DND-41 (cell line): ENCODE measurements around the gene HIP1.
"Not testable (repeated sequence)": the region's sequence is repeated elsewhere in the genome, so short reads cannot be mapped to it uniquely, and the experiment has no call there.

Experiments
- ATAC-seq: fragments of 200-7000 bp; cut with Tn5 transposase; 3 replicates; pipeline ENCODE4 v1.9.1; 2021; ENCODE audit warnings: low read depth; ENCODE audit not compliant: insufficient read depth
- DNase-seq: peaks from one replicate; pipeline ENCODE4 v3.0.0-alpha.2; 2020
- H2AFZ ChIP-seq: 2 replicates; pipeline ENCODE4 v1.6.0; 2012; ENCODE audit warnings: low read depth, low read length
- H3K27ac ChIP-seq: 2 replicates; pipeline ENCODE4 v1.5.1; 2012; ENCODE audit warnings: low read length, inconsistent platforms
- H3K27me3 ChIP-seq: fragments of 200-600 bp; sonication (generic); 2 replicates; pipeline ENCODE4 v1.6.0; 2012; ENCODE audit warnings: low read length, mild to moderate bottlenecking, inconsistent platforms; ENCODE audit not compliant: insufficient read depth, poor library complexity
- H3K36me3 ChIP-seq: 2 replicates; pipeline ENCODE4 v1.5.1; 2012; ENCODE audit warnings: low read length, inconsistent platforms; ENCODE audit not compliant: insufficient read depth
- H3K4me1 ChIP-seq: 2 replicates; pipeline ENCODE4 v1.5.1; 2012; ENCODE audit warnings: mild to moderate bottlenecking, low read length; ENCODE audit not compliant: insufficient read depth
- H3K4me2 ChIP-seq: 2 replicates; pipeline ENCODE4 v1.6.0; 2012; ENCODE audit warnings: mild to moderate bottlenecking, moderate library complexity, low read length, inconsistent platforms; ENCODE audit not compliant: insufficient read depth
- H3K4me3 ChIP-seq, 2 experiments: fragments of 200-600 bp in 1 of 2; shearing (Covaris generic) in 1 of 2; 2 replicates each; pipeline ENCODE4 v1.5.1; 2012 to 2016; ENCODE audit warnings: inconsistent platforms in 2 of 2, low read length in 2 of 2, mild to moderate bottlenecking in 2 of 2, low read depth in 1 of 2, moderate library complexity in 1 of 2
- H3K79me2 ChIP-seq: 2 replicates; pipeline ENCODE4 v1.6.0; 2012; ENCODE audit warnings: low read length, inconsistent platforms; ENCODE audit not compliant: insufficient read depth
- H3K9ac ChIP-seq: 2 replicates; pipeline ENCODE4 v1.6.0; 2012; ENCODE audit warnings: low read depth, mild to moderate bottlenecking, inconsistent platforms, low read length, moderate library complexity
- H3K9me3 ChIP-seq: 2 replicates; pipeline ENCODE4 v1.5.1; 2012; ENCODE audit warnings: low read length, moderate library complexity, mild to moderate bottlenecking, inconsistent platforms; ENCODE audit not compliant: insufficient read depth, severe bottlenecking
- H4K20me1 ChIP-seq: 2 replicates; pipeline ENCODE4 v1.6.0; 2012; ENCODE audit warnings: low read length; ENCODE audit not compliant: insufficient read depth
- CTCF ChIP-seq: IDR thresholded peaks from 2 replicates; pipeline ENCODE4 v1.5.1; 2012; ENCODE audit warnings: borderline replicate concordance, low read length, moderate library complexity, mild to moderate bottlenecking; ENCODE audit not compliant: poor library complexity, severe bottlenecking; ENCODE audit errors: extremely low read depth
- EZH2 ChIP-seq: IDR thresholded peaks from 3 replicates; pipeline ENCODE4 v1.6.1; 2012; ENCODE audit warnings: borderline replicate concordance, low read depth, mild to moderate bottlenecking, moderate library complexity, low read length, inconsistent platforms; ENCODE audit not compliant: severe bottlenecking

Gene HIP1

GRCh38 chr7:75531359-75531821, 207.4 kb downstream of the HIP1 start:
- Histone ChIP-seq H3K4me2 (no peak overlapping the region), H3K27ac (no peak overlapping the region), H2AFZ (no peak overlapping the region), H3K9ac (no peak overlapping the region), H3K36me3 (no peaks in the 10 kb centered on the region), H3K9me3 (no peaks in the 10 kb centered on the region), H3K27me3 (no peaks in the 10 kb centered on the region), H4K20me1 (peaks cover 10% of the 10 kb centered on the region; the same call in 1 of the 2 replicates), H3K4me3 (no peak overlapping the region), H3K4me1 (peaks cover 15% of the 10 kb centered on the region), H3K79me2 (peaks cover 19% of the 10 kb centered on the region)
- no peak for DNase-seq
- no peak for TF ChIP-seq CTCF
- no peak for TF ChIP-seq EZH2
- no peak for ATAC-seq

GRCh38 chr7:75527224-75527722, 211.5 kb downstream of the HIP1 start:
- Histone ChIP-seq H3K4me1 (peaks cover 23% of the 10 kb centered on the region), H4K20me1 (peaks cover 14% of the 10 kb centered on the region; the same call in 1 of the 2 replicates), H3K79me2 (peaks cover 44% of the 10 kb centered on the region), H3K9ac (peak overlapping the region; percentile 93), H3K36me3 (peaks cover 36% of the 10 kb centered on the region), H3K4me2 (peak overlapping the region; percentile 82), H3K4me3 (peak overlapping the region; percentile 78 to 99; a peak in 3 of 4 replicates), H3K27ac (peak overlapping the region; percentile 89)
- not testable (repeated sequence) for H3K27me3 ChIP-seq, H3K9me3 ChIP-seq, H2AFZ ChIP-seq, ATAC-seq
- peak; percentile 18 for DNase-seq

- H2AFZ ChIP-seq, DNase-seq, H3K27ac ChIP-seq, H3K4me2 ChIP-seq, H3K4me3 ChIP-seq, H3K9ac ChIP-seq, ATAC-seq, H4K20me1 ChIP-seq, H3K27me3 ChIP-seq, H3K9me3 ChIP-seq: not testable (repeated sequence)
- H3K79me2 ChIP-seq, result peaks cover 53% of the 10 kb centered on the region
- peaks cover 12% of the 10 kb centered on the region for H3K4me1 ChIP-seq
- H3K36me3 ChIP-seq, result peaks cover 49% of the 10 kb centered on the region
Measured at GRCh38 chr7:75521727-75522126, 217.0 kb downstream of the HIP1 start.

- H3K9ac ChIP-seq, result not testable (repeated sequence)
- peaks cover 33% of the 10 kb centered on the region for H3K79me2 ChIP-seq
- peaks cover 32% of the 10 kb centered on the region for H3K36me3 ChIP-seq
Measured at GRCh38 chr7:75518842-75519241, 219.9 kb downstream of the HIP1 start.

GRCh38 chr7:75509033-75509432, 229.7 kb downstream of the HIP1 start:
- H3K9me3 ChIP-seq, H4K20me1 ChIP-seq, H2AFZ ChIP-seq, H3K27me3 ChIP-seq, H3K4me1 ChIP-seq, H3K4me3 ChIP-seq, H3K27ac ChIP-seq, H3K36me3 ChIP-seq, H3K79me2 ChIP-seq, H3K9ac ChIP-seq, H3K4me2 ChIP-seq, DNase-seq, ATAC-seq: not testable (repeated sequence)

More at GRCh38 chr7:75518842-75519241, 219.9 kb downstream of the HIP1 start:
- not testable (repeated sequence) for H3K9me3 ChIP-seq, H3K4me3 ChIP-seq, H3K4me2 ChIP-seq, ATAC-seq, H3K4me1 ChIP-seq, H2AFZ ChIP-seq, DNase-seq, H3K27me3 ChIP-seq, H3K27ac ChIP-seq, H4K20me1 ChIP-seq

GRCh38 chr7:75492020-75492419, 246.7 kb downstream of the HIP1 start, which contains the start of gene SPDYE5:
TSS of gene SPDYE5 (plus strand) at chr7:75492320. CDS start at chr7:75494048, 1,728 bp downstream.
- not testable (repeated sequence) for H3K79me2 ChIP-seq, H3K4me3 ChIP-seq, H2AFZ ChIP-seq, H3K36me3 ChIP-seq, H3K9me3 ChIP-seq, H3K4me1 ChIP-seq, DNase-seq, H3K4me2 ChIP-seq, H4K20me1 ChIP-seq, H3K27me3 ChIP-seq, H3K27ac ChIP-seq, ATAC-seq, H3K9ac ChIP-seq

GRCh38 chr7:75485979-75486643, 252.6 kb downstream of the HIP1 start, which contains the start of gene POM121C:
TSS of gene POM121C (minus strand) at chr7:75486299. CDS start at chr7:75441496, 44,803 bp downstream.
- H3K27me3 ChIP-seq, result not testable (repeated sequence)

More at GRCh38 chr7:75485979-75486643, 252.6 kb downstream of the HIP1 start, which contains the start of gene POM121C:
- H3K4me3 ChIP-seq, result peak within 1 kb of the TSS; percentile 52 to 66
- H3K36me3 ChIP-seq, result peaks cover 15% of the 10 kb centered on the region
- peaks cover 12% of the 10 kb centered on the region for H3K4me1 ChIP-seq
- not testable (repeated sequence) for H4K20me1 ChIP-seq, H3K9me3 ChIP-seq
- DNase-seq (peak; percentile 94), ATAC-seq (peak; percentile 100)
- peak within 1 kb of the TSS; percentile 71 for H3K27ac ChIP-seq
- peaks cover 30% of the 10 kb centered on the region for H3K79me2 ChIP-seq
- H3K4me2 ChIP-seq, result peak within 1 kb of the TSS; percentile 70
- peak within 1 kb of the TSS; percentile 67 for H3K9ac ChIP-seq
- H2AFZ ChIP-seq, result peak within 1 kb of the TSS; percentile 73
